ENCODE data around the gene HAP1. TPM values are rescaled to one million over a fixed set of nuclear protein-coding genes. Genes with fewer than 3 reads are reported as not detected.
A peak's percentile ranks its signal among the peaks of the same experiment; 100 is the strongest.

Gene HAP1
- polyA plus RNA-seq, 1 experiment = 0.04 TPM

DNA sequence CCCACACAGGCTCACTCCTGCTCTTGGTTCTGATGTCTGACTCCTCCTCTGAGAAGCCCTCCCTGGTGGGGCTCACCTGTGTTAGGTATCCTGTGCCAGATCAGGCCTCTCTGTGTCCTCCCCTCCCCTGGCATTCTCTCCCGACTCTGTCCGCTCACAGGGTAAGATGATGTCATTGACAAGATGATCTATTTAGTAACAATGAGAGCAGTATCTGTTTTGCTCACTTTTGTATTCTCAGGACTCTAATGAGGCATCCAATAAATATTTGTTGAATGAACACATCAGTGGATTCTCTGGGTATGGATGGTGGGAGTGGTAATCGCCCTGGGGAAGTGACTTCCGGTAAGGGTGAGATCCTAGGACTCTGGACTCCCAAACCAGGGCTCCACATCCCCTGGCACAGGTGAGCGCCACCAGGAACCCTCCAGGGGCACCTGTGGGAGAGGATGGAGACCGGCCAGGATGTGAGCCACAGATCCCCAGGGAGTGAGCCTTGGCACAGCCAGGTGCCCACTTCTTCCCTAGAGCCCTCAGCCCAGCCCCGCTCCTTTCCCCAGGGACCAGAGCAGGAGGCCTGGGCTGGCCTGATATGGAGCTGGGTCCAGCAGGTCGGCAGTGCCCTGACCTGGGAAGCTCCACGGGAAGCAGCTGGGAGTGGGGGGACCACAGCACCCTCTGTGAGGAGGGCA, 5.4 kb upstream of the HAP1 start:
- ChIA-PET CTCF (interaction anchor here (2.7 kb wide), 1 partner anchor 61 kb away, joined by 20 read pairs; no protein-coding TSS in a partner anchor), POLR2A (no interaction called here)
- no peak overlapping the region for H3K27ac ChIP-seq (ENCODE audit: low read depth, low read length)
- TF ChIP-seq, protein P1, sequence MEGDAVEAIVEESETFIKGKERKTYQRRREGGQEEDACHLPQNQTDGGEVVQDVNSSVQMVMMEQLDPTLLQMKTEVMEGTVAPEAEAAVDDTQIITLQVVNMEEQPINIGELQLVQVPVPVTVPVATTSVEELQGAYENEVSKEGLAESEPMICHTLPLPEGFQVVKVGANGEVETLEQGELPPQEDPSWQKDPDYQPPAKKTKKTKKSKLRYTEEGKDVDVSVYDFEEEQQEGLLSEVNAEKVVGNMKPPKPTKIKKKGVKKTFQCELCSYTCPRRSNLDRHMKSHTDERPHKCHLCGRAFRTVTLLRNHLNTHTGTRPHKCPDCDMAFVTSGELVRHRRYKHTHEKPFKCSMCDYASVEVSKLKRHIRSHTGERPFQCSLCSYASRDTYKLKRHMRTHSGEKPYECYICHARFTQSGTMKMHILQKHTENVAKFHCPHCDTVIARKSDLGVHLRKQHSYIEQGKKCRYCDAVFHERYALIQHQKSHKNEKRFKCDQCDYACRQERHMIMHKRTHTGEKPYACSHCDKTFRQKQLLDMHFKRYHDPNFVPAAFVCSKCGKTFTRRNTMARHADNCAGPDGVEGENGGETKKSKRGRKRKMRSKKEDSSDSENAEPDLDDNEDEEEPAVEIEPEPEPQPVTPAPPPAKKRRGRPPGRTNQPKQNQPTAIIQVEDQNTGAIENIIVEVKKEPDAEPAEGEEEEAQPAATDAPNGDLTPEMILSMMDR (IDR thresholded peaks at IDR 0.05; ENCODE audit: low read depth, low read length) = no peak
- DNase-seq (ENCODE audit: low read depth, low spot score) = no peak
- H3K4me3 ChIP-seq (ENCODE audit: low read depth, low read length) = no peak overlapping the region
- peaks cover 29% of the 10 kb centered on the region for H3K27me3 ChIP-seq (ENCODE audit: control insufficient read depth, insufficient read depth, low read length)
- H3K9me3 ChIP-seq (ENCODE audit: control insufficient read depth, insufficient read depth, low read length) = no peaks in the 10 kb centered on the region

DNA sequence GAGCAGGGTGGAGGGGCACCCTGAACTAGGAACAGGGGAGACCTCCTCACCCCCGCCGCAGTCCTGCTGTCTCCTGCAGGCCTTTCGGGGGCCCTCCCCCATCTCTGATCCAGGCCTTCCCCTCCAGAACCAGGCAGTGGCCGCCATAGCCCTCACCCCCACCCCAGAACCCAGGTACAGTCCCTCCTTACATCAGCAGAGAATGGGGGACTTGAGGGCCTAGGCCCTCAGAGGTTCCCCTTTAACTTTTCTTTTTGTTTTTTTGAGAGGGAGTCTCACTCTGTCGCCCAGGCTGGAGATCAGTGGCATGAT, 4.3 kb upstream of the HAP1 start:
- DNase-seq (ENCODE audit: low read depth, low spot score) = no peak
- ChIA-PET POLR2A (no interaction called here), CTCF (interaction anchor here (2.7 kb wide), 1 partner anchor 62 kb away, joined by 20 read pairs; no protein-coding TSS in a partner anchor)

DNA sequence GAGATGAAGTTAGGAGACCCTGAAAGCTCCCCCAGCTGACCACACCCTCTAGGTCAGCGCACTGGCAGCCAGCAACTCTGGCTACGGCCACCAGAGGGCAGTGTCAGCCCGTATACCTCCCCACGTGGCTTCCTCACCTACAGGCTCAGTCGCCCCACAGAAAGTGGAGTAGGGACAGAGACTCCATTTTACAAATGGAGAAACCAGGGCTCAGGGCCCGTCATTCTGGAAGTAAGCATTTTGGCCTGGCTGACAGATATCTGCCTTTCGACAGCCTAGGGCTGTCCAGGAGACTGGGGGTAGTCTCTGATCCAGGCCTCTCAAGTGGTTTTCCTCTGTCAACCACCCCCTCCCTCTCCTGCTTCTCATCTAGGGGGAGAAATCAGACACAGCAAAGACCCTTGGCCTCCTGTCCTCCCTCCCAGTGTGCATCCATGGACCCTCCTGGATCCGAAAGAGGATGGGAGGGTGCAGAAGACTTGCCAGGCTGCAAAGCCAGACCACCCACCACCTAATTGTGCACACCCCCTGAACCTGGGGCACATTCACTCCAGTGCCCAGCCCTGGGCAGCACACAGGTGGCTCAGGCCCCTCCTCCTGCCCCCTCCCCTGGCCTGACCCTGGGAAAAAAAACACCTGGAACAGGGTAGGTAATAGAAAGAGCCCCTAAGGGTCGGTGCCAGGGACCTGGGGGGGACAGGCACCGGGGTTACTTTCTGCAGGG, 3.8 kb upstream of the HAP1 start:
- peaks cover 41% of the 10 kb centered on the region for H3K27me3 ChIP-seq (ENCODE audit: control insufficient read depth, insufficient read depth, low read length)
- CTCF ChIA-PET = interaction anchor here (0.6 to 4.9 kb wide), 14 partner anchors 13 to 221 kb away, joined by 3 to 81 read pairs (median 3); partner anchors contain the start of gene P3H4
- POLR2A ChIA-PET = no interaction called here
- no peaks in the 10 kb centered on the region; the same call in 1 of the 2 replicates for H3K9me3 ChIP-seq (ENCODE audit: control insufficient read depth, insufficient read depth, low read length)
- peak; percentile 54 for DNase-seq (ENCODE audit: low read depth, low spot score)
- TF ChIP-seq, protein P1 (IDR thresholded peaks at IDR 0.05; ENCODE audit: low read depth, low read length) = peak; percentile 94
- no peak overlapping the region for H3K27ac ChIP-seq (ENCODE audit: low read depth, low read length)
- H3K4me3 ChIP-seq (ENCODE audit: low read depth, low read length) = no peak overlapping the region

More for the DNA sequence above, 4.3 kb upstream of the HAP1 start:
- H3K9me3 ChIP-seq (ENCODE audit: control insufficient read depth, insufficient read depth, low read length) = no peaks in the 10 kb centered on the region; the same call in 1 of the 2 replicates
- H3K4me3 ChIP-seq (ENCODE audit: low read depth, low read length) = no peak overlapping the region
- H3K27ac ChIP-seq (ENCODE audit: low read depth, low read length) = no peak overlapping the region
- peaks cover 38% of the 10 kb centered on the region for H3K27me3 ChIP-seq (ENCODE audit: control insufficient read depth, insufficient read depth, low read length)
- TF ChIP-seq, protein P1 (IDR thresholded peaks at IDR 0.05; ENCODE audit: low read depth, low read length) = no peak

DNA sequence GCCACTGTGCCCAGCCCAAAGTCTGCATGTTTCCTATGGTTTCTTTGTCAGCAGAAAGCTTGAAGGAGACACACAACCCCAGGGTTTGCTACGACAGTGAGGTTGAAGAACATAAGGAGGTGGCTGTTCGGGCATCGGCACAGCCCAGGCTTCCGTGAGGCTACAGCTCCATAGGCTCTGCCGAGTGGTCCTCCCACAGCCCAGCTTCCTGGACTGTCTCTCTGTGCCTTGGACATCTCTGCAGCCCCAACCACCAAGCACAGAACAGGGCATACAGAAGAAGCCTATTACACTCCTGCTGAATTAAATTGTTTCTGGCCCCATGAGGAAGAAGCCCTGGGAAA, 3.2 kb upstream of the HAP1 start:
- TF ChIP-seq, protein P1 (IDR thresholded peaks at IDR 0.05; ENCODE audit: low read depth, low read length) = no peak
- Histone ChIP-seq H3K4me3 (ENCODE audit: low read depth, low read length) (no peak overlapping the region), H3K27ac (ENCODE audit: low read depth, low read length) (no peak overlapping the region), H3K27me3 (ENCODE audit: control insufficient read depth, insufficient read depth, low read length) (peaks cover 45% of the 10 kb centered on the region), H3K9me3 (ENCODE audit: control insufficient read depth, insufficient read depth, low read length) (no peaks in the 10 kb centered on the region; the same call in 1 of the 2 replicates)
- DNase-seq (ENCODE audit: low read depth, low spot score) = no peak
- POLR2A ChIA-PET = no interaction called here
- CTCF ChIA-PET = interaction anchor here (0.6 to 4.9 kb wide), 18 partner anchors 8 to 1408 kb away, joined by 3 to 81 read pairs (median 3); partner anchors contain the start of genes JUP and P3H4
